ENCODE measurements around the gene CNOT6.

DNA sequence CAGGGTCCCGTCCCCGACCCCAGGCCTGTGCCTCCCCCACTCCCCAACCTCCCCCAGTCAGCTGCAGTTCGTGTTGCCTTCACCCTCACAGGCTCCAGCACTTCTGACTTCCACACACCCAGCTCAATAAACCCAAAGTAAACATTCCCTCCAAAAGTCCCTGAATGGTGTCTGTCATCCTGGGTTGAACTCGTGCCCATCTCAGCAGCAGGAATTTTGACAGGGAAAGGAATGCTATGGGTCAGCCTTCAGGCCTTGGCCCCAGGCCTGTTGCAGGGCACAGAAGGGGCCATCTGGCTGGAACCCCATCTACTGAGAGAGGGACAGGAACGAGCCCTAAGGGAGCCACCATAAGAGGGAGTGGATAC lies 29.6 kb upstream of the CNOT6 start:
- TF ChIP-seq, protein P1, sequence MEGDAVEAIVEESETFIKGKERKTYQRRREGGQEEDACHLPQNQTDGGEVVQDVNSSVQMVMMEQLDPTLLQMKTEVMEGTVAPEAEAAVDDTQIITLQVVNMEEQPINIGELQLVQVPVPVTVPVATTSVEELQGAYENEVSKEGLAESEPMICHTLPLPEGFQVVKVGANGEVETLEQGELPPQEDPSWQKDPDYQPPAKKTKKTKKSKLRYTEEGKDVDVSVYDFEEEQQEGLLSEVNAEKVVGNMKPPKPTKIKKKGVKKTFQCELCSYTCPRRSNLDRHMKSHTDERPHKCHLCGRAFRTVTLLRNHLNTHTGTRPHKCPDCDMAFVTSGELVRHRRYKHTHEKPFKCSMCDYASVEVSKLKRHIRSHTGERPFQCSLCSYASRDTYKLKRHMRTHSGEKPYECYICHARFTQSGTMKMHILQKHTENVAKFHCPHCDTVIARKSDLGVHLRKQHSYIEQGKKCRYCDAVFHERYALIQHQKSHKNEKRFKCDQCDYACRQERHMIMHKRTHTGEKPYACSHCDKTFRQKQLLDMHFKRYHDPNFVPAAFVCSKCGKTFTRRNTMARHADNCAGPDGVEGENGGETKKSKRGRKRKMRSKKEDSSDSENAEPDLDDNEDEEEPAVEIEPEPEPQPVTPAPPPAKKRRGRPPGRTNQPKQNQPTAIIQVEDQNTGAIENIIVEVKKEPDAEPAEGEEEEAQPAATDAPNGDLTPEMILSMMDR (conservative IDR thresholded peaks at IDR 0.05) = no peak
- TF ChIP-seq ZFX (IDR thresholded peaks at IDR 0.05) = no peak
